ENCODE data around the gene ACIN1. TPM values are rescaled to one million over a fixed set of nuclear protein-coding genes. Genes with fewer than 3 reads are reported as not detected.
A peak's percentile ranks its signal among the peaks of the same experiment; 100 is the strongest.
"Not testable (repeated sequence)": the region's sequence is repeated elsewhere in the genome, so short reads cannot be mapped to it uniquely, and the experiment has no call there.

Gene ACIN1
- total RNA-seq, 1 donor from 2014 or later, result 184 TPM

DNA sequence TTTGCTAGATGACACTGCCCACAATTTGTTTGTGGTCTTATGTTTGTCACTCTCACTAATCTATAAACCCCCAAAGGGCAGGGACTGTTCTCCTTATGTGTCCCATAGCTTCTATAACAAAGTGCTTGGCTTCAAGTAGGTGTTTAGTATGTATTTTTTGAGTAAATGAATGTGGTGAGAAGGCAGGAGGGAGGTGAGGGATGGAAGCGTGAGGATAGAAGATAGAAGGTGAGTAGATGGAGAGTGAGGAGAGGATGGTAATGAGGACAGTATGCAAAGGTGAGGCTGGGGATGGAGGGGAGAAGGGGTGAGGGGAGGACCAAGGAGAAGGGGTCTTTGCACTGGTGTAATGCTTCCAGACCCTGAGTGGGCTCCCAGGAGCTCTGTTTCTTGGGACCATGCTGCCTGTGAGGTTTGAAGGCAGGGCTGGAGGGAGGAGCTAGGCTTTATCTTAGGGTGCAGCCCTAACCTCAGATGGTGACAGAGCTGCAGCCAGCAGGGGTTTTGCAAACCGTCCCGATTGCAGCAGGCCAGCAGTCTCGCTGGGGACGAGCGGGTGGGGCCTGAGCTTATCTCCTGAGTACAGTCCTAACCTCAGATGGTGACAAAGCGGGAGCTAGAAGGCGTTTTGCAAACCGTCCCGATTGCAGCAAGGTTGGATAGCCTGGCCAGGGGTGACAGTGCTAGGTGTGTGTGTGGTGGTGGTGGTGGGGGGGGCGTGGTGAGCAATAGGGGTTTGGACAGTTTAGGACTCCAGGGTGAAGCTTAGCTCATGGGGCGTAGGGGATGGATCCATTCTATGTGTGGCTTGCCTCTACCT, 17.6 kb upstream of the ACIN1 start:
- Histone ChIP-seq H3K9ac (no peak overlapping the region), H3K4me3 (no peak overlapping the region), H2AFZ (replicated peaks) (peak overlapping the region; percentile 26), H3F3A (ENCODE audit: low read depth) (no peaks in the 10 kb centered on the region), H3K27me3 (peaks cover 12% of the 10 kb centered on the region), H3K9me3 (ENCODE audit: low read depth) (no peaks in the 10 kb centered on the region), H3K27ac (no peak overlapping the region), H3K36me3 (no peaks in the 10 kb centered on the region), H4K20me1 (ENCODE audit: low read depth) (no peaks in the 10 kb centered on the region), H3K79me2 (ENCODE audit: low read depth) (no peaks in the 10 kb centered on the region), H3K4me2 (no peak overlapping the region), H3K4me1 (peaks cover 16% of the 10 kb centered on the region)
- Mint-ChIP-seq H3K4me1 (peaks cover 13% of the 10 kb centered on the region), H3K4me3 (no peak overlapping the region), H3K9me3 (peaks cover 3% of the 10 kb centered on the region), H3K27ac (no peak overlapping the region), H3K36me3 (no peaks in the 10 kb centered on the region), H3K27me3 (ENCODE audit: insufficient read depth, low read depth) (peaks cover 4% of the 10 kb centered on the region)
- no peak for TF ChIP-seq EZH2 (IDR thresholded peaks at IDR 0.05)
- TF ChIP-seq, protein P1, sequence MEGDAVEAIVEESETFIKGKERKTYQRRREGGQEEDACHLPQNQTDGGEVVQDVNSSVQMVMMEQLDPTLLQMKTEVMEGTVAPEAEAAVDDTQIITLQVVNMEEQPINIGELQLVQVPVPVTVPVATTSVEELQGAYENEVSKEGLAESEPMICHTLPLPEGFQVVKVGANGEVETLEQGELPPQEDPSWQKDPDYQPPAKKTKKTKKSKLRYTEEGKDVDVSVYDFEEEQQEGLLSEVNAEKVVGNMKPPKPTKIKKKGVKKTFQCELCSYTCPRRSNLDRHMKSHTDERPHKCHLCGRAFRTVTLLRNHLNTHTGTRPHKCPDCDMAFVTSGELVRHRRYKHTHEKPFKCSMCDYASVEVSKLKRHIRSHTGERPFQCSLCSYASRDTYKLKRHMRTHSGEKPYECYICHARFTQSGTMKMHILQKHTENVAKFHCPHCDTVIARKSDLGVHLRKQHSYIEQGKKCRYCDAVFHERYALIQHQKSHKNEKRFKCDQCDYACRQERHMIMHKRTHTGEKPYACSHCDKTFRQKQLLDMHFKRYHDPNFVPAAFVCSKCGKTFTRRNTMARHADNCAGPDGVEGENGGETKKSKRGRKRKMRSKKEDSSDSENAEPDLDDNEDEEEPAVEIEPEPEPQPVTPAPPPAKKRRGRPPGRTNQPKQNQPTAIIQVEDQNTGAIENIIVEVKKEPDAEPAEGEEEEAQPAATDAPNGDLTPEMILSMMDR (IDR thresholded peaks at IDR 0.05), result no peak
- no peak for TF ChIP-seq EZH2phosphoT487 (IDR thresholded peaks at IDR 0.05)
- DNase-seq (ENCODE audit: low spot score), result no peak

DNA sequence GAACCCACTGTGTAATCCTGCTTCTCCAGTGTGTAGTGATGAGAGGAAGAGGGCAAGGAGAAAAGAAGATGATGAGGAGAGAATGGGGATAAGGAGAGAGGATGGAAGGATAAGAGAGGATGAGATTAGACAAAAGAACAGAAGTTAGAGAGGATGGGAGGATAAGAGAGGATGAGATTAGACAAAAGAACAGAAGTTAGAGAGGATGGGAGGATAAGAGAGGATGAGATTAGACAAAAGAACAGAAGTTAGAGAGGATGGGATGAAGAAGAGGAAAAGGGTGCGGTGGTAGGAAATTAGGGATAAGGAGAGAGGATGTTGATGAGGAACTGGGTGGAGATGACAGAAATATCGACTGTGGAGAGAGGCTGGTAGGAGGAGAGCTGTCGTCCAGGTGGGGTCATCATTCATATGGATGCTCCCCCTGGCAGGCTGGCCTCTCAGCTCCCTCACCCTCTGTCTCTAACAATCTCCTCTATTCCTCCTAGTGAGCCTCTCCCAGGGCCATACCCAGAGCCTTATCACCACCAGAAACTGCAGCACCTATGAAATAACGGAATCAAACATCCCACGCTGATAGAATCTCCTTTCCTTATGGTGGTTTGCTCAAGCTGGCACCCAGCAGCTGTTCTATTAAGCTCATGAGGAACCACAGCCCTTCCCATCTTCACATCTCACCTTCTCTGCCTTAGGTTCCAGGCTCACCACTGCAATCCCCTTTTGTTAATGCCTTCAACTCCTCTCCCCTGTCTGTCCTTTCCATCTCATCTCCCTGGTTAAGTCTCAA, 15.8 kb upstream of the ACIN1 start:
- Mint-ChIP-seq H3K9me3 (peaks cover 3% of the 10 kb centered on the region), H3K27ac (no peak overlapping the region), H3K4me3 (no peak overlapping the region), H3K27me3 (ENCODE audit: insufficient read depth, low read depth) (peaks cover 2% of the 10 kb centered on the region), H3K36me3 (no peaks in the 10 kb centered on the region), H3K4me1 (peaks cover 21% of the 10 kb centered on the region)
- H3K36me3 ChIP-seq, result no peaks in the 10 kb centered on the region
- no peak overlapping the region for H3K4me2 ChIP-seq
- peaks cover 19% of the 10 kb centered on the region for H3K4me1 ChIP-seq
- H3K27me3 ChIP-seq, result peaks cover 12% of the 10 kb centered on the region
- H3K9me3 ChIP-seq (ENCODE audit: low read depth), result no peaks in the 10 kb centered on the region
- no peaks in the 10 kb centered on the region for H3K79me2 ChIP-seq (ENCODE audit: low read depth)
- no peak for DNase-seq (ENCODE audit: low spot score)
- no peaks in the 10 kb centered on the region for H4K20me1 ChIP-seq (ENCODE audit: low read depth)
- H3F3A ChIP-seq (ENCODE audit: low read depth), result peaks cover 7% of the 10 kb centered on the region
- H2AFZ ChIP-seq (replicated peaks), result no peak overlapping the region
- H3K27ac ChIP-seq, result no peak overlapping the region
- TF ChIP-seq EZH2phosphoT487 (IDR thresholded peaks at IDR 0.05) (no peak), EZH2 (IDR thresholded peaks at IDR 0.05) (no peak)
- TF ChIP-seq, protein P1 (IDR thresholded peaks at IDR 0.05), result no peak
- H3K9ac ChIP-seq, result no peak overlapping the region
- no peak overlapping the region for H3K4me3 ChIP-seq

DNA sequence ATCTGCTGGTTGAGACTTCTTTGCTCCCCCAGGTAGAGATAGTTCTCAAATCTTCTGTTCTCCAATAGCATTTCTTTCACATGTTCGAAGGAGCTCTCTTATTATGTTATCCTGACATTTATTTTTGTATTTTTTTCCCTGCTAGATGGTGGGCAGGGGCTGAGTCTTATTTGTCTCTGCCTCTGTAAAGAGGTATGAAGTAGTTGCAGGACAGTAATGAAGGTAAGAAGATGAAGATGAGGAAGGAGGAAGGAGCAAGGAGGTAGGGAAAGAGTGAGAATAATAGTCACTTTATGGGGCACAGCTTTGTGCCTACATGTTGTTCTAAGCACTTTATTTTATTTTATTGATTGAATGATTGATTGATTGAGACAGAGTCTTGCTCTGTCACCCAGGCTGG, 14.8 kb upstream of the ACIN1 start:
- peaks cover 3% of the 10 kb centered on the region for H3K9me3 Mint-ChIP-seq
- no peaks in the 10 kb centered on the region for H3K36me3 Mint-ChIP-seq
- H3K79me2 ChIP-seq (ENCODE audit: low read depth), result no peaks in the 10 kb centered on the region
- no peak for DNase-seq (ENCODE audit: low spot score)
- H3K27ac Mint-ChIP-seq, result no peak overlapping the region
- no peaks in the 10 kb centered on the region for H3K36me3 ChIP-seq
- no peaks in the 10 kb centered on the region for H4K20me1 ChIP-seq (ENCODE audit: low read depth)
- no peak overlapping the region for H3K4me3 ChIP-seq
- no peaks in the 10 kb centered on the region for H3K9me3 ChIP-seq (ENCODE audit: low read depth)
- no peak overlapping the region for H3K4me2 ChIP-seq
- peaks cover 2% of the 10 kb centered on the region for H3K27me3 Mint-ChIP-seq (ENCODE audit: insufficient read depth, low read depth)
- peaks cover 12% of the 10 kb centered on the region for H3K27me3 ChIP-seq
- H3K4me1 Mint-ChIP-seq, result peaks cover 20% of the 10 kb centered on the region
- H3K4me1 ChIP-seq, result peaks cover 19% of the 10 kb centered on the region
- H3F3A ChIP-seq (ENCODE audit: low read depth), result peaks cover 13% of the 10 kb centered on the region
- H3K27ac ChIP-seq, result no peak overlapping the region
- TF ChIP-seq EZH2 (IDR thresholded peaks at IDR 0.05) (no peak), EZH2phosphoT487 (IDR thresholded peaks at IDR 0.05) (no peak)
- TF ChIP-seq, protein P1 (IDR thresholded peaks at IDR 0.05), result no peak
- no peak overlapping the region for H3K4me3 Mint-ChIP-seq
- no peak overlapping the region for H2AFZ ChIP-seq (replicated peaks)
- no peak overlapping the region for H3K9ac ChIP-seq

DNA sequence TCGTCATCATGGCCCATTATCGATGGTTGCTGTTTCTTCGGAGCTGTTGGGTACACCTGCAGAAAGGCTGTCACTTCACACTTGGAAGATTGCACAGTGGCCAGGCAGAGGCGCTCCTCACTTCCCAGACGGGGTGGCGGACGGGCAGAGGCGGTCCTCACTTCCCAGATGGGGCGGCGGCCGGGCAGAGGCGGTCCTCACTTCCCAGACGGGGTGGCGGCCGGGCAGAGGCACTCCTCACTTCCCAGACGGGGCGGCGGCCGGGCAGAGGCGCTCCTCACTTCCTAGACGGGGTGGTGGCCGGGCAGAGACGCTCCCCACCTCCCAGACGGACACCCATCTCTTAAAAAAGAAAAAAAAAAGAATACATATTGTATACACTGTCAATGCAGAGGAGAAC, 13.2 kb upstream of the ACIN1 start:
- not testable (repeated sequence) for H3K36me3 Mint-ChIP-seq; H3K27ac Mint-ChIP-seq; H4K20me1 ChIP-seq (ENCODE audit: low read depth); H3K9ac ChIP-seq; H3K4me2 ChIP-seq; DNase-seq (ENCODE audit: low spot score); H3K4me3 ChIP-seq; H3K27me3 Mint-ChIP-seq (ENCODE audit: insufficient read depth, low read depth); H3K4me3 Mint-ChIP-seq; H3K36me3 ChIP-seq; H2AFZ ChIP-seq (replicated peaks); H3K27ac ChIP-seq; H3K9me3 Mint-ChIP-seq; H3K9me3 ChIP-seq (ENCODE audit: low read depth); H3K79me2 ChIP-seq (ENCODE audit: low read depth)
- Histone ChIP-seq H3K4me1 (peaks cover 11% of the 10 kb centered on the region), H3F3A (ENCODE audit: low read depth) (peaks cover 13% of the 10 kb centered on the region), H3K27me3 (peaks cover 12% of the 10 kb centered on the region)
- peaks cover 15% of the 10 kb centered on the region for H3K4me1 Mint-ChIP-seq

GRCh38 chr14:23107620-23108019, 12.7 kb upstream of the ACIN1 start:
- H3K36me3 ChIP-seq; H3K9ac ChIP-seq; H3K9me3 ChIP-seq (ENCODE audit: low read depth); H3K4me3 Mint-ChIP-seq; H3K36me3 Mint-ChIP-seq; H4K20me1 ChIP-seq (ENCODE audit: low read depth); H3K27ac ChIP-seq; DNase-seq (ENCODE audit: low spot score); H3K4me2 ChIP-seq; H3K27ac Mint-ChIP-seq; H3K27me3 Mint-ChIP-seq (ENCODE audit: insufficient read depth, low read depth); H2AFZ ChIP-seq (replicated peaks); H3K4me1 ChIP-seq; H3K79me2 ChIP-seq (ENCODE audit: low read depth); H3K9me3 Mint-ChIP-seq; H3K4me3 ChIP-seq: not testable (repeated sequence)
- Histone ChIP-seq H3F3A (ENCODE audit: low read depth) (peaks cover 13% of the 10 kb centered on the region), H3K27me3 (peaks cover 12% of the 10 kb centered on the region)
- H3K4me1 Mint-ChIP-seq, result peaks cover 15% of the 10 kb centered on the region

All from neural progenitor cell (in vitro differentiated cells).